Neutrophil (primary cell): ENCODE measurements around the gene ZC2HC1C.

Experiments used
- H3K27ac ChIP-seq: fragments of 200-600 bp; sonication (generic); 2 replicates; pipeline ENCODE4 v1.5.1; 2016; ENCODE audit warnings: mild to moderate bottlenecking, moderate library complexity
- H3K27me3 ChIP-seq: fragments of 200-600 bp; sonication (generic); 2 replicates; pipeline ENCODE4 v1.6.0; 2016; ENCODE audit warnings: mild to moderate bottlenecking
- H3K36me3 ChIP-seq: fragments of 200-600 bp; sonication (generic); 2 replicates; pipeline ENCODE4 v1.5.1; 2017
- H3K4me1 ChIP-seq, 2 experiments: fragments of 200-600 bp in 1 of 2; sonication (generic) in 1 of 2; 1 replicate in 1 of 2; 2 replicates in 1 of 2; pipeline versions ENCODE4 v1.5.1 to v1.6.1; 2013 to 2016; ENCODE audit warnings: low read depth in 1 of 2, low read length in 1 of 2, mild to moderate bottlenecking in 1 of 2, moderate library complexity in 1 of 2; ENCODE audit not compliant: control insufficient read depth in 1 of 2, insufficient read depth in 1 of 2
- H3K4me3 ChIP-seq, 2 experiments: fragments of 200-600 bp in 1 of 2; sonication (generic) in 1 of 2; 1 replicate in 1 of 2; 2 replicates in 1 of 2; pipeline ENCODE4 v1.5.1; 2013 to 2016; ENCODE audit warnings: low read depth in 1 of 2, low read length in 1 of 2, mild to moderate bottlenecking in 1 of 2, moderate library complexity in 1 of 2
- H3K9me3 ChIP-seq: fragments of 200-600 bp; sonication (generic); 2 replicates; pipeline ENCODE4 v1.5.1; 2016
- CTCF ChIP-seq: fragments of 200-600 bp; sonication (generic); IDR thresholded peaks from 2 replicates; pipeline ENCODE4 v1.5.1; 2016; ENCODE audit warnings: antibody characterized with exemption

ZC2HC1C gene

GRCh38 chr14:75069121-75069810 is at the start of gene ZC2HC1C:
Gene ZC2HC1C (plus strand): TSS chr14:75069641. CDS start chr14:75070574, 933 bp downstream.
- peak within 1 kb of the TSS; percentile 59 to 77 for H3K4me3 ChIP-seq
- H3K4me1 ChIP-seq: peaks cover 16% of the 10 kb centered on the region in 2 experiments
- H3K36me3 ChIP-seq: no peaks in the 10 kb centered on the region
- no peak for TF ChIP-seq CTCF
- H3K27ac ChIP-seq: peak within 1 kb of the TSS; percentile 19
- no peaks in the 10 kb centered on the region for H3K9me3 ChIP-seq
- peaks cover 22% of the 10 kb centered on the region for H3K27me3 ChIP-seq

- TF ChIP-seq CTCF: no peak
- Histone ChIP-seq H3K27me3 (no peaks in the 10 kb centered on the region), H3K9me3 (no peaks in the 10 kb centered on the region), H3K36me3 (no peaks in the 10 kb centered on the region), H3K4me1 (no peaks in the 10 kb centered on the region), H3K4me3 (no peak overlapping the region), H3K27ac (no peak overlapping the region)
Observed at GRCh38 chr14:75022655-75023054, 46.8 kb upstream of the ZC2HC1C start.

GRCh38 chr14:75023108-75023507 is 46.3 kb upstream of the ZC2HC1C start:
- Histone ChIP-seq H3K4me1 (no peaks in the 10 kb centered on the region), H3K4me3 (no peak overlapping the region), H3K27ac (no peak overlapping the region), H3K27me3 (no peaks in the 10 kb centered on the region), H3K36me3 (no peaks in the 10 kb centered on the region), H3K9me3 (no peaks in the 10 kb centered on the region)
- no peak for TF ChIP-seq CTCF

- no peaks in the 10 kb centered on the region for H3K27me3 ChIP-seq
- H3K9me3 ChIP-seq: no peaks in the 10 kb centered on the region
- no peaks in the 10 kb centered on the region for H3K4me1 ChIP-seq
- no peak overlapping the region for H3K4me3 ChIP-seq
- no peaks in the 10 kb centered on the region for H3K36me3 ChIP-seq
- no peak overlapping the region for H3K27ac ChIP-seq
- no peak for TF ChIP-seq CTCF
Observed at GRCh38 chr14:75025082-75025481, 44.4 kb upstream of the ZC2HC1C start.

- no peaks in the 10 kb centered on the region for H3K36me3 ChIP-seq
- no peak overlapping the region for H3K4me3 ChIP-seq
- no peaks in the 10 kb centered on the region for H3K9me3 ChIP-seq
- H3K27me3 ChIP-seq: no peaks in the 10 kb centered on the region
- TF ChIP-seq CTCF: no peak
- H3K4me1 ChIP-seq: no peaks in the 10 kb centered on the region
- no peak overlapping the region for H3K27ac ChIP-seq
Observed at GRCh38 chr14:75025876-75026275, 43.6 kb upstream of the ZC2HC1C start.
